ENCODE results near the gene ACSF2.
"Not testable (repeated sequence)": the region's sequence is repeated elsewhere in the genome, so short reads cannot be mapped to it uniquely, and the experiment has no call there.

Gene ACSF2

DNA sequence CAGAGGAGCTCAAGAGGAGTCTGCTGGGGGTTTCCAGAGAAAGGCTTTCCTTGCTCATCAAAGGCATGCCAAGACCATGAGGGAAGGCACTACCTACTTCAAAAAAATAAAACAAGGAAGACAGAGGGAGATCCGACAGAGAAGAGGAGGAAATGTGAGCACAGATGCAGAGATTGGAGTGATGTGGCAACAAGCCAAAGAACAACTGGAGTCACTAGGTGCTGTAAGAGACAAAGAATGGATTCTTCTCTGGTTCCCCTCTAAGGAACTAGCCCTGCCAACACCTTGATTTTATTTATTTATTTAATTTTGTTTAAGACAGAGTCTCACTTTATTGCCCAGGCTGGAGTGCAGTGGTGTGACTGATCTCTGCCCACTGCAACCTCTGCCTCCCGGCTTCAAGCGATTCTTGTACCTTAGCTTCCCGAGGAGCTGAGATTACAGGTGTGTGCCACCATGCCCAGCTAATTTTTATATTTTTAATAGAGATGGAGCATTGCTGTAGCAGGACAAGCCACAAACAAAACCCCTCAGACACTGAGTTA lies 13.8 kb upstream of the ACSF2 start:
- DNase-seq (ENCODE audit: low read depth in 2 of 2): no peak
- no peak overlapping the region for H3K4me3 ChIP-seq (replicated peaks in 1 of 2; ENCODE audit: low read depth in 2 of 2, low read length in 2 of 2)
- TF ChIP-seq, protein P1, sequence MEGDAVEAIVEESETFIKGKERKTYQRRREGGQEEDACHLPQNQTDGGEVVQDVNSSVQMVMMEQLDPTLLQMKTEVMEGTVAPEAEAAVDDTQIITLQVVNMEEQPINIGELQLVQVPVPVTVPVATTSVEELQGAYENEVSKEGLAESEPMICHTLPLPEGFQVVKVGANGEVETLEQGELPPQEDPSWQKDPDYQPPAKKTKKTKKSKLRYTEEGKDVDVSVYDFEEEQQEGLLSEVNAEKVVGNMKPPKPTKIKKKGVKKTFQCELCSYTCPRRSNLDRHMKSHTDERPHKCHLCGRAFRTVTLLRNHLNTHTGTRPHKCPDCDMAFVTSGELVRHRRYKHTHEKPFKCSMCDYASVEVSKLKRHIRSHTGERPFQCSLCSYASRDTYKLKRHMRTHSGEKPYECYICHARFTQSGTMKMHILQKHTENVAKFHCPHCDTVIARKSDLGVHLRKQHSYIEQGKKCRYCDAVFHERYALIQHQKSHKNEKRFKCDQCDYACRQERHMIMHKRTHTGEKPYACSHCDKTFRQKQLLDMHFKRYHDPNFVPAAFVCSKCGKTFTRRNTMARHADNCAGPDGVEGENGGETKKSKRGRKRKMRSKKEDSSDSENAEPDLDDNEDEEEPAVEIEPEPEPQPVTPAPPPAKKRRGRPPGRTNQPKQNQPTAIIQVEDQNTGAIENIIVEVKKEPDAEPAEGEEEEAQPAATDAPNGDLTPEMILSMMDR (IDR thresholded peaks at IDR 0.05; ENCODE audit: low read depth, low read length): no peak

DNA sequence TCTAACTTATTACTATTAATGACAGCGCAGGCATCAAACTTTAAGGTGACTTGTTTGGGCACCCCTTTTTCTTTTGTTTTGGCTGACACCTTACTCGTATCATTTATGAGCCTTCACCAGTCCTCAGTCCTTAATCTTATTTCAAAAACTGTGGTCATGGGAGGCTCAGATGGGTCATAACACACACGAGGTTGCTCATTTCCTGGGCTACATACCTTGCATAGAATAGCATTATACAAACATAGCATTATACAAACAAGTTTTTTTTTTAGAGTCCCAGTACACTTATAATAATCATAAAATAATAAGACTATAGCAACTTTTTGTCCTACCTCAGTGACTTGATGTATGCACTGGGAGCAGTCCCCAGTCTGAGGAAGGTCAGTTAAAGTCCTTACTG lies 11.2 kb upstream of the ACSF2 start:
- DNase-seq (ENCODE audit: low read depth in 2 of 2): peak in 1 of 2 donors; percentile 59
- TF ChIP-seq, protein P1 (IDR thresholded peaks at IDR 0.05; ENCODE audit: low read depth, low read length): no peak
- H3K4me3 ChIP-seq (replicated peaks in 1 of 2; ENCODE audit: low read depth in 2 of 2, low read length in 2 of 2): no peak overlapping the region

DNA sequence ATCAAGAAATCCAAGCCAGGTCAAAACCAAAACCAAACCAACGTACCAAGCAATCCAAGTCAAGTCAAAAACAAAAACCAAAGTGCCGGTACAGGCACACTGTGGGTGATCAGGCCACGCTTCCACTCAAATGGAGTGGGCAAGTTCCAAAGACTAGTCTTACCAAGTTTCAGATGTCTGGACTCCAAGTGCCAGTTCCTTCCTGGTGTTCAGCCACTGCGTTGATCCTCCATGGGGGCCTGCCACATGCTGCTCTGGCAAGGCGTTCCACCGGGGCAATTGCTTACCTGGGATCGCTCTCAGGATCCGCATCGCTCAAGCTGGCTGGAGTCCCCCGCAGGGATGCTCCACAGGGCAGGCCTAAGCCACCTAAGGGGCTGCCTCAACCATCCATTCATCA lies 6.4 kb upstream of the ACSF2 start:
- not testable (repeated sequence) for H3K4me3 ChIP-seq (replicated peaks in 1 of 2; ENCODE audit: low read depth in 2 of 2, low read length in 2 of 2); DNase-seq (ENCODE audit: low read depth in 2 of 2)

DNA sequence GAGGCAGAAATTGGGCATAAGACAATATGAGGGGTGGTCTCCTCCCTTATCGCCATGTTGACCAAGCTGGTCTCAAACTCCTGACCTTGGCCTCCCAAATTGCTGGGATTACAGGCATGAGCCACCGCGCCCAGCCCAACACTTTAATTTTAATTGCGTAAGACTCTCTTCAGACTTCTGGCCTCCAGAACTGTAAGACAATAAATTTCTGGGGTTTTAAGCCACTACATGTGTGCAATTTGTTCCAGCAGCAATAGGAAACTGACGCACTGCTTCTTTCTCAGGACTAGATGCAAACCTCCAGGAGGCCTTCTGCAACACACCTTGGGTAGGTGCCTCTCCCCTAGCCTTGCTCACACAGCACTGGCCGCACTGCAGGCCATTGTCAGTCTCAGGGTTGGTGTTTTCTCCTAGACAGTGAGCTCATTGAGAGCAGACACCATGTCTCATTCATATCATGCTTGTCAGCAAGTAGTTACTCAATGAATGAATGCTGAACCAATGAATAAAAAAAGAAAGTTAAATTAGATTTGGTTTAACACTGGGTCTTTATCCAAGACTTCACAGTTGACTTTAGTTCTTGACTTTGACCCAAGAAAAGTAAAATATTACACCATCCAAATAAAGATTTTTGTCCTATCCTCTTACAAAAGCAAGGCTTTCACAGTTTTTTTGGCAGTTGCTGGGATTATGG lies 5.5 kb upstream of the ACSF2 start:
- TF ChIP-seq, protein P1 (IDR thresholded peaks at IDR 0.05; ENCODE audit: low read depth, low read length): no peak
- peak; percentile 56 to 60 for DNase-seq (ENCODE audit: low read depth in 2 of 2)
- H3K4me3 ChIP-seq (replicated peaks in 1 of 2; ENCODE audit: low read depth in 2 of 2, low read length in 2 of 2): no peak overlapping the region

DNA sequence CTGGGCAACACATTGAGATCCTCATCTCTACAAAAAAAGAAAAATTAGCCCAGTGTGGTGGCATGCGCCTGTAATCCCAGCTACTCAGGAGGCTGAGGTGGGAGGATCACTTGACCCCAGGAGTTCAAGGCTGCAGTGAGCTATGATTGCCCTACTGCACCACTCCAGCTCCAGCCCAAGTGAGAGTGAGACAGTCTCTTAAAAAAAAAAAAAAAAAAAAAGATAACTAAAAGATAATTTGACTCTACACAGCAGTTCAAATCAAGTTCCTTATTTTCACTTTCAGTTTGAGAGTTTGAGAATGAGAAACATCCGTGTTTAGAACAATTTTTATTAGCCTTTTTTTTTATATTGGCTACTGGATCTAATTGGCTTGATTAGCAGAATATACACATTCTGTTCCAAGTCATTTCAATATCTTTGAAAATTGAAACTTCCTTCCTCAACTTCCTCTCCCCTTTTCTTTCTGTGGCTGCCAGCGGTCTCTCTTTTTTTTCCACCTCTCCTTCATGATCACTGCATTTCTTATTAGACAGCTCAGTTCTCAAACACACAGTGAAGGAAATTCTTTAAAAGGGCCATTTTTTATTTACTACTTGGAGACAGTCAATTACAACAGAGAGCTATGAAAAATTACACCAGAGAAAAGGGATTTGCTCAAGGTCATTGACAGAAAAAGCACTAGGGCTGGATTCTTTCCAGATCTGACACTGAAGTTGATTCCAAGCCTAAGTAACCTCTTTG lies 4.5 kb upstream of the ACSF2 start:
- TF ChIP-seq, protein P1 (IDR thresholded peaks at IDR 0.05; ENCODE audit: low read depth, low read length): no peak
- H3K4me3 ChIP-seq (replicated peaks in 1 of 2; ENCODE audit: low read depth in 2 of 2, low read length in 2 of 2): peak overlapping the region in 1 of 2 donors; percentile 14
- peak; percentile 22 to 52 for DNase-seq (ENCODE audit: low read depth in 2 of 2)

DNA sequence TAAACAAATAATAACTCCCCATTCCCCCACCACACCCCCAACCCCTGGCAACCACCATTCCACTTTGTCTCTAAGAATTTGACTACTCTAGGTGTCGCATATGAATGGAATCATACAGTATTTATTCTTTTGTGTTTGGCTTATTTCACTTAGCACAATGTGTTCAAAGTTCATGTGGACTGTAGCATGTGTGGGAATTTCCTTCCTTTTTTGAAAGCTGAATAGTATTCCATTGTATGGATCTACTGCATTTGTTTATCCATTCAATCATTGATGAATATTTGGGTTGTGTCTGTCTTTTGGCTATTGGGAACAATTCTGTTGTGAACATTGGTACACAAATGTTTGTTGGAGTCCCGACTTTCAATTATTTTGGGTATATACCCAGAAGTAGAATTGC lies 3.3 kb upstream of the ACSF2 start:
- no peak for DNase-seq (ENCODE audit: low read depth in 2 of 2)
- TF ChIP-seq, protein P1 (IDR thresholded peaks at IDR 0.05; ENCODE audit: low read depth, low read length): no peak
- H3K4me3 ChIP-seq (replicated peaks in 1 of 2; ENCODE audit: low read depth in 2 of 2, low read length in 2 of 2): no peak overlapping the region

DNA sequence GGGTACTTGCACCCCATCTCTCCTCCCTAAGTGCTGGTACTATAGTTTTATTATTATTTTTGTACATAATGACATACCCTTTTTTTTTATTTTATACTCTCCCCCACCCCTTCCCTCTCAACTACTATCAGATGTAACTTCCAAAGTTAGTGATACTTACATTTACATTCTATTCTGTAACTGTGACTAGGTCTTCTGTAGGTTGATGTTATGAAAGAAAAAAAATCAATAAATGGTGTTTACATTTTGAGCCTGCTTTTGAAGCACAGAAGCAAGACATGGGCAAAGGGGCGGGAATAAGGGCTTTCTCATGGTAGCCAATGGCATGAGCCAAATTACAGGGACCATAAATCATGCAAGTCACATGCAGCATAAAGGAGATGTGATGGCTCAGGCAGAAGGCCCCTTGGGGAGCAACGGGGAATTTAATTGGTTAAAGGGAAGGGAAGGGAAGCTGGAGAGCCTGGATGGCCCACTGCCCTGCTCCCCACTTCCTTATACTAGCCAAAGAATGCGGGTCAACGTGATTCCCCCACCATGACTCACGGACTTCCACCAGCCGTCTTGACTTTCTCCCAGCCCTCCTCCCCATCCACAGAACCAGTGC lies 2.4 kb upstream of the ACSF2 start:
- peak; percentile 89 to 93 for DNase-seq (ENCODE audit: low read depth in 2 of 2)
- H3K4me3 ChIP-seq (replicated peaks in 1 of 2; ENCODE audit: low read depth in 2 of 2, low read length in 2 of 2): no peak overlapping the region

More for the DNA sequence above, 2.4 kb upstream of the ACSF2 start:
- TF ChIP-seq, protein P1 (IDR thresholded peaks at IDR 0.05; ENCODE audit: low read depth, low read length): no peak

All from cardiac fibroblast (primary cell).